ENCODE measurements around the gene TTC7B. TPM values are rescaled to one million over a fixed set of nuclear protein-coding genes. Genes with fewer than 3 reads are reported as not detected.

TTC7B gene
- total and polyA plus RNA-seq, 2 of the 8 experiments (the other 6 are each of a cell fraction or from before 2014, with no cell fraction given): 23.7 to 34.0 TPM

DNA sequence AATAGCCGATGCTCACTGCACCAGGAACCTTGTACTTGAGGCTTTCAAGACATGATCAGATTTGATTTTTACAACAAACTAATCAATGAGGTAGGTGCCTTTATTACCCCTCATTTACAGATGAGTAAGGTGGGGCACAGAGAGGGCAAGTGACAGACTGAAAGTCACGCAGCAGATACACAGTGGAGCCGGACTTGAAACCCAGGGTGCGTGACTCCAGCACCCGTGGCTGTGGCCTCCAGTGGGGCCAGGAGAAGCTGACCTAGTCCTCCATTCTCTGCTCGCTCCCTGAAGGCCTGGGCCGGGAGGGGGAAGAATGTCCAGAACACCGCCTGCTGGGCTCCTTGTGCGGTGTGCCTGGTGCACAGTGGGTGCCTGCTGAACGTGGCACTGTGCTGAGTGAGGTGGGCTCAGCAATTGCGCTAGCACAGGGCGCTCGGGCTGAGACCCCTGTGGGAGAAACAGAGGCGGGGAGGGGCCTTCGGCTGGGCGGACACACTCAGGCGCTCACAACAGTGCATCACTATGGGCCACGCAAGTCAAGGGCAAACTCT lies 294.2 kb downstream of the TTC7B start:
- no peak overlapping the region for H3K14ac ChIP-seq (ENCODE audit: insufficient read length)
- H3K4me3 ChIP-seq (ENCODE audit: extremely low read depth in 1 of 4, insufficient read depth in 2 of 4, low read depth in 3 of 4, low read length in 4 of 4): no peak overlapping the region
- no peak overlapping the region for H2BK15ac ChIP-seq (ENCODE audit: low read length)
- no peak overlapping the region for H3K56ac ChIP-seq (replicated peaks; ENCODE audit: insufficient read length, low read depth, low read length)
- peak overlapping the region; percentile 25 for H4K91ac ChIP-seq (replicated peaks; ENCODE audit: insufficient read length, low read length)
- CTCF ChIA-PET (ENCODE audit: partially characterized antibody): interaction anchor here (0.8 to 4.1 kb wide), 8 partner anchors 9 to 238 kb away, joined by 3 to 23 read pairs (median 4); no protein-coding TSS in a partner anchor
- H3K9ac ChIP-seq (replicated peaks in 1 of 4; ENCODE audit: extremely low read depth in 1 of 4, low read depth in 3 of 4, low read length in 3 of 4): no peak overlapping the region
- H2BK20ac ChIP-seq (ENCODE audit: low read length): no peak overlapping the region
- H3K27ac ChIP-seq (ENCODE audit: low read depth, low read length): no peak overlapping the region
- no peaks in the 10 kb centered on the region for H4K20me1 ChIP-seq (replicated peaks in 1 of 2; ENCODE audit: control insufficient read depth in 1 of 2, insufficient read depth in 2 of 2, low read length in 2 of 2)
- no peak overlapping the region for H4K8ac ChIP-seq (ENCODE audit: extremely low read depth, insufficient read depth, low read length)
- POLR2A ChIA-PET (ENCODE audit: partially characterized antibody): no interaction called here
- no peak overlapping the region for H2BK120ac ChIP-seq (replicated peaks; ENCODE audit: low read depth, low read length)
- no peak overlapping the region for H3K23ac ChIP-seq (ENCODE audit: insufficient read length)
- H2AFZ ChIP-seq (ENCODE audit: low read length): no peak overlapping the region
- H2BK12ac ChIP-seq (ENCODE audit: low read depth, low read length): no peak overlapping the region
- no peak for FAIRE-seq
- 90% methylated on average over 14 of the region's 18 CpGs; no CpG with 5 or more reads in 1 of the 2 experiments for WGBS, 2 experiments (ENCODE audit: extremely low coverage in 1 of 2, insufficient coverage in 1 of 2, insufficient read length in 1 of 2, insufficient replicate concordance in 2 of 2, low coverage in 1 of 2, low lambda C conversion rate in 2 of 2, missing lambda C conversion rate in 1 of 2)
- no peaks in the 10 kb centered on the region for H3K79me2 ChIP-seq (ENCODE audit: control insufficient read depth in 1 of 2, insufficient read depth in 2 of 2, low read length in 2 of 2)
- H3K79me1 ChIP-seq (ENCODE audit: low read depth, low read length): no peaks in the 10 kb centered on the region
- no peaks in the 10 kb centered on the region for H3K36me3 ChIP-seq (ENCODE audit: control insufficient read depth in 2 of 4, insufficient read depth in 4 of 4, low read length in 3 of 4)
- no peak overlapping the region for H3K4me2 ChIP-seq (ENCODE audit: insufficient read depth in 1 of 2, low read depth in 2 of 2, low read length in 2 of 2)
- H3K4ac ChIP-seq (replicated peaks; ENCODE audit: insufficient read length, low read depth, low read length): no peak overlapping the region
- H4K5ac ChIP-seq (ENCODE audit: insufficient read length, low read depth, low read length): no peak overlapping the region
- 0 out of 4 replicates have a peak, but pooled peaks cover 0 to 3% of the 10 kb centered on the region in 2 experiments for H3K9me3 ChIP-seq (ENCODE audit: insufficient read depth in 2 of 2, low read depth in 1 of 2, low read length in 1 of 2)
- H3K27me3 ChIP-seq (replicated peaks in 1 of 4; ENCODE audit: control insufficient read depth in 3 of 4, extremely low read depth in 1 of 4, insufficient read depth in 3 of 4, low read length in 3 of 4): no peaks in the 10 kb centered on the region
- no peak overlapping the region for H3K18ac ChIP-seq (ENCODE audit: extremely low read depth, low read length)
- peaks cover 0 to 9% (median 6%) of the 10 kb centered on the region in 4 experiments; a peak in 6 of 7 replicates for H3K4me1 ChIP-seq (replicated peaks in 1 of 4; ENCODE audit: control insufficient read depth in 3 of 4, insufficient read depth in 4 of 4, low read length in 3 of 4)
- H2AK5ac ChIP-seq (ENCODE audit: low read depth, low read length): no peak overlapping the region
- H3K23me2 ChIP-seq (ENCODE audit: low read depth, low read length): no peaks in the 10 kb centered on the region
- DNase-seq (ENCODE audit: low read depth in 1 of 2, low spot score in 2 of 2): no peak
- H2BK5ac ChIP-seq (ENCODE audit: low read depth, low read length): no peak overlapping the region
- TF ChIP-seq POLR2AphosphoS5 (IDR thresholded peaks at IDR 0.05; ENCODE audit: low read depth, low read length) (no peak), TEAD4 (IDR thresholded peaks at IDR 0.05; ENCODE audit: low read depth, low read length) (no peak), TBP (IDR thresholded peaks at IDR 0.05; ENCODE audit: low read depth, low read length) (no peak), EGR1 (IDR thresholded peaks at IDR 0.05; ENCODE audit: borderline replicate concordance, low read depth, low read length) (no peak), ZNF274 (IDR thresholded peaks at IDR 0.05; ENCODE audit: borderline replicate concordance, extremely low read depth, low read length) (no peak), CREB1 (IDR thresholded peaks at IDR 0.05) (no peak), CBX5 (IDR thresholded peaks at IDR 0.05; ENCODE audit: low read depth, low read length) (no peak), EP300 (IDR thresholded peaks at IDR 0.05; ENCODE audit: borderline replicate concordance in 1 of 2, low read depth in 2 of 2, low read length in 2 of 2) (no peak), BACH1 (IDR thresholded peaks at IDR 0.05; ENCODE audit: low read length) (no peak), GTF2F1 (IDR thresholded peaks at IDR 0.05; ENCODE audit: borderline replicate concordance, low read depth, low read length) (no peak), SP2 (IDR thresholded peaks at IDR 0.05; ENCODE audit: low read length) (no peak), POU5F1 (IDR thresholded peaks at IDR 0.05; ENCODE audit: low read depth, low read length) (no peak), HDAC2 (IDR thresholded peaks at IDR 0.05; ENCODE audit: borderline replicate concordance in 1 of 2, low read depth in 2 of 2, low read length in 2 of 2) (no peak), TCF12 (IDR thresholded peaks at IDR 0.05; ENCODE audit: low read depth, low read length) (no peak)
- TF ChIP-seq, protein P1, sequence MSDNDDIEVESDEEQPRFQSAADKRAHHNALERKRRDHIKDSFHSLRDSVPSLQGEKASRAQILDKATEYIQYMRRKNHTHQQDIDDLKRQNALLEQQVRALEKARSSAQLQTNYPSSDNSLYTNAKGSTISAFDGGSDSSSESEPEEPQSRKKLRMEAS (IDR thresholded peaks at IDR 0.05): no peak
